HL-60 (cell line): ENCODE data around the gene CFAP100.

Experiments used
- POLR2AphosphoS5 ChIP-seq: IDR thresholded peaks from 2 replicates; pipeline ENCODE4 v1.6.1; 2012; ENCODE audit warnings: low read depth
- SPI1 ChIP-seq: IDR thresholded peaks from 2 replicates; pipeline ENCODE4 v1.6.1; 2012; ENCODE audit warnings: low read depth, mild to moderate bottlenecking, borderline replicate concordance
- TF ChIP-seq, protein P1 (sequence below): IDR thresholded peaks from one replicate; pipeline ENCODE4 v1.5.1; 2011; ENCODE audit warnings: low read length, control low read depth, inconsistent platforms; ENCODE audit not compliant: insufficient read depth
- TF ChIP-seq, protein P2 (sequence below): IDR thresholded peaks from 2 replicates; pipeline ENCODE4 v1.6.1; 2012; ENCODE audit warnings: low read depth; ENCODE audit not compliant: insufficient replicate concordance

DNA sequence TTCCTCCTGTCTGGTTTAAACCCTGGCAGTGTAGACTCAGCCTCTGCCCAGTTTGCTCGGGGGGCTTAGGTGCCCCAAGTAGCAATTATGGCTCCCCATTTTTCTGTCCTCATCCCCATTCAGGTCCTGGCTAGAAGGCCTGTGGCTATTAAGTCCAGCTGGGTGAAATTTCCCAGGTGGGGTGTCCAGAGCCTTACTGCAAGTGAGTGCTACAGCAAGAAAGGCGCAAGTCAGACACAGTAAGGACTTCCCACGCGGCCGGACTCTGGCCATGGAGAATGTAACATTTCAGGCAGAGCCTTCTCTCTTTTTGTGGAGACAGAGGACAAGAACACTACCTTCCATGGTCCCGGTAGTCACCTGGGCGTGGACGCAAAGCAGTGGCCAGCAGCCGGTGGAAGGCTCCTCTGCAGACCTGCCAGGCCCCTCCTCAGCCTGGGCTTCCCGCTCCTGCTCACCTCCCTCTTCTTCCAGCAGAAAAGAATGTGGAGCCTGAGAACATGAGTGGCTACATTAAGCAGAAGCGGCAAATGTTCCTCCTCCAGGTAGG, 23.3 kb downstream of the CFAP100 start:
- TF ChIP-seq, protein P1, sequence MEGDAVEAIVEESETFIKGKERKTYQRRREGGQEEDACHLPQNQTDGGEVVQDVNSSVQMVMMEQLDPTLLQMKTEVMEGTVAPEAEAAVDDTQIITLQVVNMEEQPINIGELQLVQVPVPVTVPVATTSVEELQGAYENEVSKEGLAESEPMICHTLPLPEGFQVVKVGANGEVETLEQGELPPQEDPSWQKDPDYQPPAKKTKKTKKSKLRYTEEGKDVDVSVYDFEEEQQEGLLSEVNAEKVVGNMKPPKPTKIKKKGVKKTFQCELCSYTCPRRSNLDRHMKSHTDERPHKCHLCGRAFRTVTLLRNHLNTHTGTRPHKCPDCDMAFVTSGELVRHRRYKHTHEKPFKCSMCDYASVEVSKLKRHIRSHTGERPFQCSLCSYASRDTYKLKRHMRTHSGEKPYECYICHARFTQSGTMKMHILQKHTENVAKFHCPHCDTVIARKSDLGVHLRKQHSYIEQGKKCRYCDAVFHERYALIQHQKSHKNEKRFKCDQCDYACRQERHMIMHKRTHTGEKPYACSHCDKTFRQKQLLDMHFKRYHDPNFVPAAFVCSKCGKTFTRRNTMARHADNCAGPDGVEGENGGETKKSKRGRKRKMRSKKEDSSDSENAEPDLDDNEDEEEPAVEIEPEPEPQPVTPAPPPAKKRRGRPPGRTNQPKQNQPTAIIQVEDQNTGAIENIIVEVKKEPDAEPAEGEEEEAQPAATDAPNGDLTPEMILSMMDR = no peak
- no peak for TF ChIP-seq POLR2AphosphoS5
- TF ChIP-seq SPI1 = no peak
- TF ChIP-seq, protein P2, sequence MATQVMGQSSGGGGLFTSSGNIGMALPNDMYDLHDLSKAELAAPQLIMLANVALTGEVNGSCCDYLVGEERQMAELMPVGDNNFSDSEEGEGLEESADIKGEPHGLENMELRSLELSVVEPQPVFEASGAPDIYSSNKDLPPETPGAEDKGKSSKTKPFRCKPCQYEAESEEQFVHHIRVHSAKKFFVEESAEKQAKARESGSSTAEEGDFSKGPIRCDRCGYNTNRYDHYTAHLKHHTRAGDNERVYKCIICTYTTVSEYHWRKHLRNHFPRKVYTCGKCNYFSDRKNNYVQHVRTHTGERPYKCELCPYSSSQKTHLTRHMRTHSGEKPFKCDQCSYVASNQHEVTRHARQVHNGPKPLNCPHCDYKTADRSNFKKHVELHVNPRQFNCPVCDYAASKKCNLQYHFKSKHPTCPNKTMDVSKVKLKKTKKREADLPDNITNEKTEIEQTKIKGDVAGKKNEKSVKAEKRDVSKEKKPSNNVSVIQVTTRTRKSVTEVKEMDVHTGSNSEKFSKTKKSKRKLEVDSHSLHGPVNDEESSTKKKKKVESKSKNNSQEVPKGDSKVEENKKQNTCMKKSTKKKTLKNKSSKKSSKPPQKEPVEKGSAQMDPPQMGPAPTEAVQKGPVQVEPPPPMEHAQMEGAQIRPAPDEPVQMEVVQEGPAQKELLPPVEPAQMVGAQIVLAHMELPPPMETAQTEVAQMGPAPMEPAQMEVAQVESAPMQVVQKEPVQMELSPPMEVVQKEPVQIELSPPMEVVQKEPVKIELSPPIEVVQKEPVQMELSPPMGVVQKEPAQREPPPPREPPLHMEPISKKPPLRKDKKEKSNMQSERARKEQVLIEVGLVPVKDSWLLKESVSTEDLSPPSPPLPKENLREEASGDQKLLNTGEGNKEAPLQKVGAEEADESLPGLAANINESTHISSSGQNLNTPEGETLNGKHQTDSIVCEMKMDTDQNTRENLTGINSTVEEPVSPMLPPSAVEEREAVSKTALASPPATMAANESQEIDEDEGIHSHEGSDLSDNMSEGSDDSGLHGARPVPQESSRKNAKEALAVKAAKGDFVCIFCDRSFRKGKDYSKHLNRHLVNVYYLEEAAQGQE = no peak
